ENCODE results near the gene TMOD2.

DNA sequence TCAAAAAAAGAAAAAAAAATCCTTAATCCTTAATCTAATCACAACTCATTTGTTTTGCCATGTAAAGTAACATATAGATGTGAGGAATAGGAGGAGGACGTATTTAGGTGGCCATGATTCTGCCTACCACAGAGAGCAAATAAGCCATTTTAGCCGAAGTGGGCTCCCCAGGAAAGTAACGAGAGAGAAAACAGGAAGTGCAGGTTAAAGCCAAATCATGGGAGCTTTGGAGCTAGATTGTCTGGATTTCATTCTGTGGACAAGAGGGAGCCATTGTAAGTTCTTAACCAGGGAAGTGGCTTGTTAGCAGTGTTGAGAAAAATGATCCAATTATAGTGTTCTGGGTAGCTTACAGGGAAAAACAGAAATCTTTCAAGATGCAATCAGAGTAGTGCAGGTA lies 9.4 kb downstream of the TMOD2 start:
- TF ChIP-seq, protein P1, sequence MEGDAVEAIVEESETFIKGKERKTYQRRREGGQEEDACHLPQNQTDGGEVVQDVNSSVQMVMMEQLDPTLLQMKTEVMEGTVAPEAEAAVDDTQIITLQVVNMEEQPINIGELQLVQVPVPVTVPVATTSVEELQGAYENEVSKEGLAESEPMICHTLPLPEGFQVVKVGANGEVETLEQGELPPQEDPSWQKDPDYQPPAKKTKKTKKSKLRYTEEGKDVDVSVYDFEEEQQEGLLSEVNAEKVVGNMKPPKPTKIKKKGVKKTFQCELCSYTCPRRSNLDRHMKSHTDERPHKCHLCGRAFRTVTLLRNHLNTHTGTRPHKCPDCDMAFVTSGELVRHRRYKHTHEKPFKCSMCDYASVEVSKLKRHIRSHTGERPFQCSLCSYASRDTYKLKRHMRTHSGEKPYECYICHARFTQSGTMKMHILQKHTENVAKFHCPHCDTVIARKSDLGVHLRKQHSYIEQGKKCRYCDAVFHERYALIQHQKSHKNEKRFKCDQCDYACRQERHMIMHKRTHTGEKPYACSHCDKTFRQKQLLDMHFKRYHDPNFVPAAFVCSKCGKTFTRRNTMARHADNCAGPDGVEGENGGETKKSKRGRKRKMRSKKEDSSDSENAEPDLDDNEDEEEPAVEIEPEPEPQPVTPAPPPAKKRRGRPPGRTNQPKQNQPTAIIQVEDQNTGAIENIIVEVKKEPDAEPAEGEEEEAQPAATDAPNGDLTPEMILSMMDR (IDR thresholded peaks at IDR 0.05): no peak
- TF ChIP-seq EP300 (IDR thresholded peaks at IDR 0.05): no peak
- no peak for TF ChIP-seq POLR2A (IDR thresholded peaks at IDR 0.05)
- TF ChIP-seq POLR2AphosphoS5 (IDR thresholded peaks at IDR 0.05): no peak

Measured in suprapubic skin (tissue), 4 donors.